HCT116 (cell line): ENCODE measurements around the gene PPM1J.

ENCODE experiments used
- CEBPB ChIP-seq: IDR thresholded peaks from 2 replicates; pipeline ENCODE4 v1.6.1; 2012; ENCODE audit warnings: low read depth
- CTCF ChIP-seq, 3 experiments: fragments of 200-600 bp in 1 of 3; sonication (generic) in 1 of 3; IDR thresholded peaks in 2 of 3; conservative IDR thresholded peaks in 1 of 3; 2 replicates each; pipeline ENCODE4 v1.5.1; 2012 to 2017; ENCODE audit warnings: low read depth in 2 of 3, low read length in 2 of 3, antibody characterized with exemption in 1 of 3, borderline replicate concordance in 1 of 3, control low read depth in 1 of 3, mild to moderate bottlenecking in 1 of 3, mixed read lengths in 1 of 3, mixed run types in 1 of 3, moderate library complexity in 1 of 3; ENCODE audit not compliant: insufficient read depth in 1 of 3
- POLR2A ChIP-seq: IDR thresholded peaks from 2 replicates; pipeline ENCODE4 v1.7.0; 2011; ENCODE audit warnings: borderline replicate concordance; ENCODE audit not compliant: insufficient read depth, insufficient read length; ENCODE audit errors: extremely low read depth
- YY1 ChIP-seq: IDR thresholded peaks from 2 replicates; pipeline ENCODE4 v1.6.1; 2011; ENCODE audit warnings: low read length, low read depth, moderate library complexity, mild to moderate bottlenecking; ENCODE audit not compliant: insufficient replicate concordance; ENCODE audit errors: extremely low read depth

- TF ChIP-seq CTCF (IDR thresholded peaks at IDR 0.05 in 2 of 3, conservative IDR thresholded peaks at IDR 0.05 in 1 of 3; ENCODE audit: borderline replicate concordance in 1 of 3, insufficient read depth in 1 of 3, low read depth in 2 of 3, low read length in 2 of 3), result no peak
- no peak for TF ChIP-seq CEBPB
- no peak for TF ChIP-seq YY1
- TF ChIP-seq POLR2A, result no peak
Observed at GRCh38 chr1:112720800-112721199, 5.7 kb upstream of the PPM1J start.
